Measurements from ENCODE around the gene CDKL1.

The CDKL1 gene

DNA sequence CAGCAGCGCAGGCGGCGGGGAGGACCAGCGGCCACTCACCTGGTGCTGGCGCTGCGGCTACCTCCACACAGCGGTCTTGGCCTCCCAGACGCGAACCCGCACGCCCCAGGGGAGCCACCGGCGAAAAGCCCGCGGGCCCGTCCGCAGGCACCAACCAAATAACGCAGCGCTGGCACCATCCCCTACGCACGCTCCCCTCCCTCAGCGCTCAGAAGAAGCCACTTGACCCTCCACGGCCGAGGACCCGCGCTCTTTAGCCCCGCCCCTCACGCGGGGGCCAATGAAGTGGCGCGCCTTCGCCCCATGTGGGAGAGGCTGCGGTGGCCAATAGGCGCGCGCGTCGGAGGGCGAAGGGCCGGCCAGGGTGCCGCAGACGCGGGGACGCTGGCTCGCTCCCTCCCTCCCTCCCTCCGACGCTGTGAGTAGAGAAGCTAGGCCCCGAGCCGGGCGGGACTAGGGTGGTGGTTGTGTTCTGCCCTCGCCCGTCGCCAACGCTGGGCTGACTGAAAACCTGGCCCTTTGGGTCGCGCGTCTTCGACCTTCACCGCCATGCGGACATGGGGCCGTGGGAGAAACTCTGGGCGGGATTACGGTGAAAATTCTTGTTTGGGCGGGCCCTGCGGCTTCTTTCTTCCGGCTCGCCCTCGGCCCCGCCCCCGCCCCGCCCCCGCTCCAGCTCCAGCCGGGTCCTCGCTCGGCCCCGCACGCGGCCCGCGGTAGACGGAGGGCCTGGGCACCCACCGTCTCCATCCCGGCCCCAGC lies 84.5 kb downstream of the CDKL1 start, which contains the start of the genes DMAC2L and L2HGDH:
Gene DMAC2L, plus strand, starts transcription at position 353 of the 762 bp plus-strand sequence. CDS start 9,164 bp downstream, outside the sequence.
Gene L2HGDH, minus strand, starts transcription at position 258 of the 762 bp plus-strand sequence. Its CDS starts 79 bp downstream, at position 179.
- H3K36me3 Mint-ChIP-seq (ENCODE audit: low read depth), result peaks cover 36% of the 10 kb centered on the region
- H3K27me3 Mint-ChIP-seq, result no peaks in the 10 kb centered on the region
- H3K27ac Mint-ChIP-seq, result peak within 1 kb of the TSS; percentile 92
- H3K4me3 Mint-ChIP-seq, result peak within 1 kb of the TSS; percentile 94
- H3K4me1 Mint-ChIP-seq (ENCODE audit: low read depth), result peaks cover 45% of the 10 kb centered on the region
- peaks cover 4% of the 10 kb centered on the region for H3K9me3 Mint-ChIP-seq

- Mint-ChIP-seq H3K4me3 (peak overlapping the region; percentile 94), H3K27ac (peak overlapping the region; percentile 77), H3K36me3 (ENCODE audit: low read depth) (peaks cover 36% of the 10 kb centered on the region), H3K27me3 (no peaks in the 10 kb centered on the region), H3K9me3 (peaks cover 4% of the 10 kb centered on the region), H3K4me1 (ENCODE audit: low read depth) (peaks cover 43% of the 10 kb centered on the region)
Observed at GRCh38 chr14:50311337-50311971, 85.2 kb downstream of the CDKL1 start.

GRCh38 chr14:50310445-50310844 lies 86.2 kb downstream of the CDKL1 start:
- Mint-ChIP-seq H3K27ac (no peak overlapping the region), H3K4me1 (ENCODE audit: low read depth) (peaks cover 38% of the 10 kb centered on the region)

DNA sequence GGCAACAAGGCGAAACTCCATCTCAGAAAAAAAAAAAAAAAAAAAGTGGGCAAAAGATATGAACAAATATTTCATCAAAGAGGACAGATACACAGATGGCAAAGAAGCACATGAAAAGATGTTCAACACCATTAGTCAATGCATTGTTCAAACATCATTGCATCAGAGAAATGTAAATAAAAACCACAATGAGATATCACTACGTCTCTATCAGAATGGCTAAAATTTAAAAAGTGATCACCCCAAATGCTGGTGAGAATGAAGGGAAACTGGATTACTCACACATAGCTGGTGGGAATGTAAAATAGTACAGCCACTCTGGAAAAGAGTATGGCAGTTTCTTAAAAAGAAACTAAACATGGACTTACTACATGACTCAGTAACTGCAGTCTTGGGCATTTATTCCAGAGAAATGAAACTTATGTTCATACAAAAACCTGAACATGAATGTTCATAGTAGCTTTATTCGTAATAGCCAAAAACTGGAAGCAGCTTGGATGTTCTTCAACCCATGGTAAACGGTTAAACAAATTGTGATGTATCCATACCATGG lies 88.2 kb downstream of the CDKL1 start:
- Mint-ChIP-seq H3K27ac (no peak overlapping the region), H3K27me3 (no peaks in the 10 kb centered on the region), H3K9me3 (no peaks in the 10 kb centered on the region), H3K4me3 (no peak overlapping the region), H3K4me1 (ENCODE audit: low read depth) (peaks cover 28% of the 10 kb centered on the region), H3K36me3 (ENCODE audit: low read depth) (peaks cover 12% of the 10 kb centered on the region)

More at GRCh38 chr14:50310445-50310844, 86.2 kb downstream of the CDKL1 start:
- Mint-ChIP-seq H3K4me3 (peak overlapping the region; percentile 94), H3K36me3 (ENCODE audit: low read depth) (peaks cover 26% of the 10 kb centered on the region), H3K27me3 (no peaks in the 10 kb centered on the region), H3K9me3 (peaks cover 4% of the 10 kb centered on the region)

DNA sequence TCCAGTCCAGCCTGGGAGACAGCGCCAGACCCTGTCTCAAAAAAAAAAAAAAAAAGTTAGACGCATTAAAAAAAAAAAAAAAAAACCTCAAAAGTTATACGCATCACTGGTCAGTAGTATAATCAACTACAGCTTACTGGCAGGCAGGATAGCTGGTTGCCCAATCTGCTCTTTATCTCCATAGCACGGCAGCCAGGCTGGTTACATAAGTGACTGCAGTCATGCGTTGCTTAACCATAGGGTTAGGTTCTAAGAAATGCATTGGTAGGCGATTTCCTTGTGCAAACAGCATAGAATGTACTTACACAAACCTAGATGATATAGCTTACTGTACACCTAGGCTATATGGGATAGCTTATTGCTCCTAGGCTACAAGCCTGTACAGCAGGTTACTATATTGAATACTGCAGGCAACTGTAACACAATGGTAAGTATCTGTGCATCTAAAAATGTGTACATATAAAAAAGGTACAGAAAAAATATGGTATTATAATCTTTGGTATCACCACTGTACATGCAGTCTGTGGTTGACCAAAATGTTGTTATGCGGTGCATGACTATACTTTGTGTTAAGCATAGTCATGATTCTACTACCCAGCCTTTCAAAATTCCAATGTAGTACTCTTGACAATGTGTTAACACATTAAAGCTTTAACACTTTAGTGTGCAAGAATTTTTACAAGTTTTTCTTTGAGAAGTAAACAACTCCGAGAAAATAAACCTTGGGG lies 92.8 kb downstream of the CDKL1 start:
- Mint-ChIP-seq H3K9me3 (no peaks in the 10 kb centered on the region), H3K4me1 (ENCODE audit: low read depth) (peaks cover 4% of the 10 kb centered on the region), H3K4me3 (no peak overlapping the region), H3K36me3 (ENCODE audit: low read depth) (peaks cover 23% of the 10 kb centered on the region), H3K27ac (no peak overlapping the region), H3K27me3 (no peaks in the 10 kb centered on the region)

DNA sequence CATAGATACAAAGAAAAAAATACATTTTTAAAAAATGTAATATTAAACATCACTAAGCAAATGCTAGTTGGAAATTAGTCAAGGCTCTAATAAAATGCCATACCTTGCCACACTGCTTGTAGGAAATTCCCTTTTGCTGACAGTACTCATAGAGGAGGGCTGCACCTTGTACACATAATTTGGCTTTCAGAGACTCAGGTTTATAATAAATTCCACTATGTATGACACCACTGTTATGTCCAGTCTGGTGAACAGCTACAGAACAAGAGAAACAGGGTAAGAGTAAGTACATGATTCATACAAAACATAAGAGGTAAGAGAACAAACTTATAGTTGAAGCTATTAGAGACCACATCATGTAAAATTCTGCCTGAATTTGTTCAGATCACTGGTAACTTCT lies 94.8 kb downstream of the CDKL1 start:
- Mint-ChIP-seq H3K36me3 (ENCODE audit: low read depth) (peaks cover 37% of the 10 kb centered on the region), H3K27me3 (no peaks in the 10 kb centered on the region), H3K9me3 (no peaks in the 10 kb centered on the region), H3K27ac (no peak overlapping the region), H3K4me3 (no peak overlapping the region), H3K4me1 (ENCODE audit: low read depth) (peaks cover 8% of the 10 kb centered on the region)

DNA sequence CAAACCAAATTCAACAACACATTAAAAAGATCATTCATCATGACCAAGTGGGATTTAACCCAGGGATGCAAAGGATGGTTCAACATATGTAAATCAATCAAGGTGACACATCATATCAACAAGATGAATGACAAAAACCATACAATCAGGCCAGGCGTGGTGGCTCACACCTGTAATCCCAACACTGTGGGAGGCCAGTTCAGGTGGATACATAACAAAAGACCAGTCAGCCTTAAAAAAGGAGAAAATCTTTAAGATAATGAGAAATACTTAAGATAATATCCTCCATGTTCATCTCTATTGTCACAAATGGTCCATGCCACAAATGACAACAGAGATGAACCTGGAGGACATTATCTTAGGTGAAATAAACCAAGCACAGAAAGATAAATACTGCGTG lies 97.1 kb downstream of the CDKL1 start:
- Mint-ChIP-seq H3K4me3 (no peak overlapping the region), H3K36me3 (ENCODE audit: low read depth) (peaks cover 37% of the 10 kb centered on the region), H3K27ac (no peak overlapping the region), H3K4me1 (ENCODE audit: low read depth) (peaks cover 8% of the 10 kb centered on the region), H3K27me3 (no peaks in the 10 kb centered on the region), H3K9me3 (no peaks in the 10 kb centered on the region)

DNA sequence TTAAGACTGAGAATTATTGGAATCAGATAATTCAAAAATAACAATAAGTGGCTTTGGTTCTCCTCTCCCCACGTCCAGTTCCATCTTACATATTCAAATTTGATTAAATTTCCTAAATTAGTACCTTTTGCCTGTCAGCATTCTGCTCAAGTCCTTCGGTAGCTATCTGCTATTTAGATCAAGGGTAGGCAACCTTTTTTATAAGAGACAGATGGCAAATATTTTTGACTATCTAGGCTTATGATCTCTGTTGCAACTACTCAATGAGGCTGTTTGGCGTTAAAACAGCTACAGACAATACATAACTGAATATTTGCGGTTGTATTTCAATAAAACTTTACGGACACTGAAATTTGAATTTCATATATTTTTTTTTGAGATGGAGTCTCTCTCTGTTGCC lies 106.4 kb downstream of the CDKL1 start:
- Mint-ChIP-seq H3K4me3 (no peak overlapping the region), H3K27ac (no peak overlapping the region), H3K36me3 (ENCODE audit: low read depth) (peaks cover 33% of the 10 kb centered on the region), H3K4me1 (ENCODE audit: low read depth) (no peaks in the 10 kb centered on the region), H3K27me3 (no peaks in the 10 kb centered on the region), H3K9me3 (no peaks in the 10 kb centered on the region)

DNA sequence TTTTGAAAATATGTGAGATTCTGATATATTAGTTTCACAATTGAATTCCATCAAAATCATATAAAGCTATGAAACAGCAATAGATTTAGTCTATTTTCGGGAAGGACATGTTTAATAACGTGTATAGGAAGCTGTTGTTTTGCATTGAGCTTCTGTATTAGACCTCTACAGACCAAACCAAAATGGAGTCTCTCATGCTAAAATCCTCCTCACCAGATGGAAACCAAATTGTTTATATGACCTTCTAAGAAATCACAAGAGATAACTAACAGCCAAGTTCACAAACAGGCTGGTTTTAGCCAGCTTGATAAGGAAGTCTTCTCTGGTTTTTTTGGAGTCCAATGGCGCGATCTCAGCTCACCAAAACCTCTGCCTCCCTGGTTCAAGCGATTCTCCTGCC lies 108.5 kb downstream of the CDKL1 start:
- Mint-ChIP-seq H3K9me3 (no peaks in the 10 kb centered on the region), H3K4me1 (ENCODE audit: low read depth) (no peaks in the 10 kb centered on the region), H3K36me3 (ENCODE audit: low read depth) (peaks cover 23% of the 10 kb centered on the region), H3K4me3 (no peak overlapping the region), H3K27ac (no peak overlapping the region), H3K27me3 (no peaks in the 10 kb centered on the region)

GRCh38 chr14:50285861-50286260 lies 110.8 kb downstream of the CDKL1 start:
- no peak overlapping the region for H3K4me3 Mint-ChIP-seq
- H3K9me3 Mint-ChIP-seq, result no peaks in the 10 kb centered on the region
- H3K27me3 Mint-ChIP-seq, result no peaks in the 10 kb centered on the region
- no peaks in the 10 kb centered on the region for H3K4me1 Mint-ChIP-seq (ENCODE audit: low read depth)
- no peak overlapping the region for H3K27ac Mint-ChIP-seq
- peaks cover 19% of the 10 kb centered on the region for H3K36me3 Mint-ChIP-seq (ENCODE audit: low read depth)

Measured in stimulated activated naive CD8-positive, alpha-beta T cell treated with anti-CD3 and anti-CD28 coated beads, Interleukin-15, Interleukin-2, amounts not matched to agents 100 ng/mL and 50 ng/mL, for 24 hours (primary cell).